Ecto neural progenitor cell (in vitro differentiated cells): ENCODE results near the gene PRPF38A.
"Not testable (repeated sequence)": the region's sequence is repeated elsewhere in the genome, so short reads cannot be mapped to it uniquely, and the experiment has no call there.

Source experiments
- DNase-seq: peaks from one replicate; pipeline ENCODE4 v3.0.0-alpha.2; 2018; ENCODE audit warnings: low spot score

The PRPF38A gene

GRCh38 chr1:52404116-52404974 is at the start of gene PRPF38A, which contains the start of gene ORC1:
PRPF38A (plus strand) TSS chr1:52404602; CDS start chr1:52404750, 148 bp downstream.
ORC1 (minus strand) TSS chr1:52404423; CDS start chr1:52402223, 2,200 bp downstream.
- peak; percentile 96 for DNase-seq

- no peak for DNase-seq
Observed at GRCh38 chr1:52355436-52355835, 49.0 kb upstream of the PRPF38A start.

GRCh38 chr1:52355847-52356505 is 48.4 kb upstream of the PRPF38A start:
- no peak for DNase-seq

- DNase-seq = no peak
Observed at GRCh38 chr1:52356818-52357355, 47.5 kb upstream of the PRPF38A start.

- DNase-seq = no peak
Observed at GRCh38 chr1:52357397-52357796, 47.0 kb upstream of the PRPF38A start.

- DNase-seq = no peak
Observed at GRCh38 chr1:52358851-52359497, 45.4 kb upstream of the PRPF38A start.

GRCh38 chr1:52359676-52360594 is 44.5 kb upstream of the PRPF38A start:
- no peak for DNase-seq

GRCh38 chr1:52360595-52360968 is 43.8 kb upstream of the PRPF38A start:
- DNase-seq = no peak

- no peak for DNase-seq
Observed at GRCh38 chr1:52364235-52364839, 40.1 kb upstream of the PRPF38A start.

GRCh38 chr1:52365071-52365745 is 39.2 kb upstream of the PRPF38A start:
- DNase-seq = peak; percentile 68

GRCh38 chr1:52365746-52366516 is 38.5 kb upstream of the PRPF38A start, which contains the start of gene CC2D1B:
CC2D1B (minus strand) TSS chr1:52366205; CDS start chr1:52364620, 1,585 bp downstream.
- DNase-seq = peak; percentile 100

GRCh38 chr1:52366517-52366827 is 37.9 kb upstream of the PRPF38A start:
- DNase-seq = no peak

- DNase-seq = no peak
Observed at GRCh38 chr1:52367272-52367671, 37.1 kb upstream of the PRPF38A start.

GRCh38 chr1:52368383-52369172 is 35.8 kb upstream of the PRPF38A start:
- peak; percentile 79 for DNase-seq

- DNase-seq = not testable (repeated sequence)
Observed at GRCh38 chr1:52369851-52370250, 34.6 kb upstream of the PRPF38A start.

- no peak for DNase-seq
Observed at GRCh38 chr1:52385376-52385775, 19.0 kb upstream of the PRPF38A start.

GRCh38 chr1:52386458-52386857 is 17.9 kb upstream of the PRPF38A start:
- no peak for DNase-seq

- DNase-seq = no peak
Observed at GRCh38 chr1:52393174-52393573, 11.2 kb upstream of the PRPF38A start.

GRCh38 chr1:52399629-52400028 is 4.8 kb upstream of the PRPF38A start:
- DNase-seq = no peak
